ENCODE data around the gene COASY.
A peak's percentile ranks its signal among the peaks of the same experiment; 100 is the strongest.

- TF ChIP-seq POLR2A (IDR thresholded peaks at IDR 0.05) (no peak), CTCF (IDR thresholded peaks at IDR 0.05) (peak; percentile 36 to 53 (median 50))
Measured at GRCh38 chr17:42548070-42548837, 13.7 kb upstream of the COASY start.

Data from right lobe of liver (tissue), 4 donors.